HCT116 (cell line): ENCODE data around the gene GGACT. TPM values are rescaled to one million over a fixed set of nuclear protein-coding genes. Genes with fewer than 3 reads are reported as not detected.

Source experiments
- ATAC-seq: fragments of 200-7000 bp; cut with Tn5 transposase; 2 replicates; pipeline ENCODE4 v1.9.1; 2020; ENCODE audit warnings: mild to moderate bottlenecking, moderate library complexity
- BruUV-seq: library from RNA; stranded (reverse); fragments of 400-500 nt; replicated peaks from 2 replicates; lab custom pipeline; 2021; lab: Mats Ljungman, UMichigan
- CTCF ChIA-PET: fragments of 300-600 bp; sonication (Branson Sonifier 250); formaldehyde crosslinking; loops from one replicate; lab custom pipeline; 2021; ENCODE audit warnings: antibody characterized with exemption; lab: Charles Lee
- POLR2A ChIA-PET: fragments of 300-600, 350-600 bp; sonication (Branson Sonifier 250); formaldehyde crosslinking; loops from one replicate; lab custom pipeline; 2021; ENCODE audit warnings: antibody characterized with exemption; lab: Charles Lee
- RAD21 ChIA-PET, 2 experiments: fragments of 300-600 bp; sonication (Branson Sonifier 250); formaldehyde crosslinking; loops; one replicate each; lab custom pipeline; 2023; ENCODE audit warnings: low total read pairs in 2 of 2; ENCODE audit not compliant: uncharacterized antibody in 2 of 2, unreplicated experiment in 2 of 2, low non-redundant PET in 1 of 2; lab: Charles Lee
- DNase-seq: peaks from one replicate; pipeline ENCODE4 v3.0.0-alpha.2; 2010; ENCODE audit warnings: low read depth, low spot score
- H2AFZ ChIP-seq: fragments of 200-600 bp; shearing (Covaris generic), sonication (generic); 2 replicates; pipeline ENCODE4 v1.6.1; 2017; ENCODE audit warnings: low read depth, mixed run types, mixed read lengths, antibody characterized with exemption, low read length; ENCODE audit not compliant: poor library complexity, severe bottlenecking
- H3K27ac ChIP-seq: 2 replicates; pipeline ENCODE4 v1.5.1; 2012; ENCODE audit warnings: low read depth, low read length
- H3K27me3 ChIP-seq: fragments of 200-600 bp; sonication (generic); 2 replicates; pipeline ENCODE4 v1.6.1; 2016; ENCODE audit warnings: mixed run types, low read length, mixed read lengths; ENCODE audit not compliant: insufficient read depth
- H3K36me3 ChIP-seq, 2 experiments: fragments of 200-500 bp in 1 of 2; fragments of 200-600 bp in 1 of 2; sonication (Bioruptor generic) in 1 of 2; sonication (generic) in 1 of 2; 2 replicates each; pipeline versions ENCODE4 v1.5.1 to v1.6.1; 2014 to 2016; ENCODE audit warnings: low read length in 2 of 2, inconsistent platforms in 1 of 2, mixed read lengths in 1 of 2, mixed run types in 1 of 2; ENCODE audit not compliant: insufficient read depth in 2 of 2, control insufficient read depth in 1 of 2
- H3K4me1 ChIP-seq, 2 experiments: fragments of 200-600 bp in 1 of 2; sonication (generic) in 1 of 2; 2 replicates each; pipeline versions ENCODE4 v1.5.1 to v1.6.1; 2012 to 2017; ENCODE audit warnings: low read length in 2 of 2, inconsistent platforms in 1 of 2, mild to moderate bottlenecking in 1 of 2, mixed read lengths in 1 of 2, mixed run types in 1 of 2, moderate library complexity in 1 of 2; ENCODE audit not compliant: insufficient read depth in 2 of 2, control insufficient read depth in 1 of 2
- H3K4me2 ChIP-seq: fragments of 200-600 bp; sonication (generic); 2 replicates; pipeline ENCODE4 v1.6.1; 2017; ENCODE audit warnings: mixed run types, low read length, mixed read lengths
- H3K4me3 ChIP-seq, 2 experiments: fragments of 200-600 bp in 1 of 2; sonication (generic) in 1 of 2; replicated peaks in 1 of 2; 2 replicates each; pipeline ENCODE4 v1.5.1; 2011 to 2016; ENCODE audit warnings: low read length in 2 of 2, control low read depth in 1 of 2, low read depth in 1 of 2, mild to moderate bottlenecking in 1 of 2, mixed read lengths in 1 of 2, mixed run types in 1 of 2
- H3K79me2 ChIP-seq: fragments of 200-600 bp; sonication (generic); 2 replicates; pipeline ENCODE4 v1.6.1; 2017; ENCODE audit warnings: mild to moderate bottlenecking, mixed run types, low read length, moderate library complexity, mixed read lengths; ENCODE audit not compliant: insufficient read depth
- H3K9ac ChIP-seq: fragments of 200-600 bp; sonication (generic); 2 replicates; pipeline ENCODE4 v1.6.1; 2016; ENCODE audit warnings: low read length, mixed read lengths
- H3K9me2 ChIP-seq: fragments of 200-600 bp; sonication (generic), shearing (Covaris generic); 2 replicates; pipeline ENCODE4 v1.6.1; 2017; ENCODE audit warnings: mixed run types, mild to moderate bottlenecking, moderate library complexity; ENCODE audit not compliant: insufficient read depth
- H3K9me3 ChIP-seq, 2 experiments: fragments of 200-500 bp in 1 of 2; fragments of 200-600 bp in 1 of 2; sonication (Bioruptor generic) in 1 of 2; sonication (generic) in 1 of 2; 2 replicates each; pipeline ENCODE4 v1.6.1; 2014 to 2017; ENCODE audit warnings: low read length in 2 of 2, mixed read lengths in 2 of 2, inconsistent platforms in 1 of 2, low read depth in 1 of 2, mild to moderate bottlenecking in 1 of 2, mixed run types in 1 of 2, moderate library complexity in 1 of 2; ENCODE audit not compliant: control insufficient read depth in 1 of 2, insufficient read depth in 1 of 2
- H4K20me1 ChIP-seq: fragments of 200-600 bp; sonication (generic), shearing (Covaris generic); 2 replicates; pipeline ENCODE4 v1.6.1; 2017; ENCODE audit warnings: mixed run types, mild to moderate bottlenecking, moderate library complexity; ENCODE audit not compliant: insufficient read depth
- ATF3 ChIP-seq: IDR thresholded peaks from 2 replicates; pipeline ENCODE4 v1.6.1; 2012
- CBX3 ChIP-seq: IDR thresholded peaks from 2 replicates; pipeline ENCODE4 v1.6.1; 2012; ENCODE audit warnings: low read depth
- ELF1 ChIP-seq: IDR thresholded peaks from 2 replicates; pipeline ENCODE4 v1.6.1; 2012; ENCODE audit warnings: low read depth, borderline replicate concordance
- EZH2 ChIP-seq: fragments of 200-600 bp; sonication (generic); IDR thresholded peaks from 2 replicates; pipeline ENCODE4 v1.6.1; 2017; ENCODE audit warnings: antibody characterized with exemption, mixed run types
- EZH2phosphoT487 ChIP-seq: fragments of 200-600 bp; IDR thresholded peaks from 2 replicates; pipeline ENCODE4 v1.6.1; 2018; ENCODE audit warnings: antibody characterized with exemption, borderline replicate concordance
- POLR2AphosphoS5 ChIP-seq: IDR thresholded peaks from 2 replicates; pipeline ENCODE4 v1.6.1; 2011; ENCODE audit warnings: mild to moderate bottlenecking, low read depth, low read length, moderate library complexity
- RAD21 ChIP-seq: IDR thresholded peaks from 2 replicates; pipeline ENCODE4 v1.6.1; 2012; ENCODE audit warnings: low read depth, mild to moderate bottlenecking
- SIN3A ChIP-seq: IDR thresholded peaks from 2 replicates; pipeline ENCODE4 v1.6.1; 2012; ENCODE audit warnings: low read depth
- SP1 ChIP-seq: IDR thresholded peaks from 2 replicates; pipeline ENCODE4 v1.6.1; 2012; ENCODE audit warnings: low read depth
- SRF ChIP-seq: IDR thresholded peaks from 2 replicates; pipeline ENCODE4 v1.6.1; 2012; ENCODE audit warnings: low read depth
- TCF7L2 ChIP-seq: IDR thresholded peaks from 2 replicates; pipeline ENCODE4 v1.7.0; 2011; ENCODE audit warnings: borderline replicate concordance, inconsistent platforms; ENCODE audit not compliant: insufficient read depth, insufficient read length; ENCODE audit errors: extremely low read depth
- YY1 ChIP-seq: IDR thresholded peaks from 2 replicates; pipeline ENCODE4 v1.6.1; 2011; ENCODE audit warnings: low read length, low read depth, moderate library complexity, mild to moderate bottlenecking; ENCODE audit not compliant: insufficient replicate concordance; ENCODE audit errors: extremely low read depth
- ZFX ChIP-seq: fragments of 450-650 bp; IDR thresholded peaks from 2 replicates; pipeline ENCODE4 v1.6.1; 2017
- ZNF274 ChIP-seq: fragments of 200-500 bp; sonication (Bioruptor generic); IDR thresholded peaks from 2 replicates; pipeline ENCODE4 v1.6.1; 2014; ENCODE audit warnings: mild to moderate bottlenecking, low read depth, low read length, inconsistent platforms
- intact Hi-C: fragments of 100-400 bp; cut with micrococcal nuclease; formaldehyde crosslinking; loops from 2 replicates; pipeline ENCODE4 v1.10.0; 2022
- total RNA-seq: library from RNA; stranded (reverse); gene quantifications from one replicate; pipeline ENCODE4 v1.2.1, GENCODE V29; 2021; ENCODE audit not compliant: unreplicated experiment
- TF ChIP-seq, protein P1 (sequence below): IDR thresholded peaks from 2 replicates; pipeline ENCODE4 v1.6.1; 2011; ENCODE audit warnings: mild to moderate bottlenecking, low read length, moderate library complexity; ENCODE audit not compliant: insufficient replicate concordance; ENCODE audit errors: extremely low read depth
- TF ChIP-seq, protein P2 (sequence below): IDR thresholded peaks from 2 replicates; pipeline ENCODE4 v1.6.1; 2012
- TF ChIP-seq, protein P3 (sequence below): IDR thresholded peaks from 2 replicates; pipeline ENCODE4 v1.6.1; 2012; ENCODE audit warnings: low read depth

GGACT gene
- total RNA-seq, 1 experiment from 2014 or later = 5.0 TPM

- intact Hi-C loops = no loop called here
- Histone ChIP-seq H2AFZ (no peak overlapping the region), H3K9me3 (no peaks in the 10 kb centered on the region), H3K4me2 (no peak overlapping the region), H3K9me2 (no peaks in the 10 kb centered on the region), H4K20me1 (no peaks in the 10 kb centered on the region), H3K9ac (no peak overlapping the region), H3K4me3 (no peak overlapping the region), H3K27ac (no peak overlapping the region), H3K4me1 (peaks cover 0 to 7% of the 10 kb centered on the region in 2 experiments; a peak in 1 of 4 replicates), H3K27me3 (no peaks in the 10 kb centered on the region), H3K79me2 (no peaks in the 10 kb centered on the region), H3K36me3 (no peaks in the 10 kb centered on the region)
- CTCF ChIA-PET = no interaction called here
- TF ChIP-seq SRF = no peak
- no peak for TF ChIP-seq SIN3A
- TF ChIP-seq ZNF274 = no peak
- no peak for TF ChIP-seq ELF1
- TF ChIP-seq TCF7L2 = no peak
- no peak for TF ChIP-seq ATF3
- no peak for TF ChIP-seq EZH2
- TF ChIP-seq RAD21 = no peak
- no peak for TF ChIP-seq SP1
- TF ChIP-seq, protein P1, sequence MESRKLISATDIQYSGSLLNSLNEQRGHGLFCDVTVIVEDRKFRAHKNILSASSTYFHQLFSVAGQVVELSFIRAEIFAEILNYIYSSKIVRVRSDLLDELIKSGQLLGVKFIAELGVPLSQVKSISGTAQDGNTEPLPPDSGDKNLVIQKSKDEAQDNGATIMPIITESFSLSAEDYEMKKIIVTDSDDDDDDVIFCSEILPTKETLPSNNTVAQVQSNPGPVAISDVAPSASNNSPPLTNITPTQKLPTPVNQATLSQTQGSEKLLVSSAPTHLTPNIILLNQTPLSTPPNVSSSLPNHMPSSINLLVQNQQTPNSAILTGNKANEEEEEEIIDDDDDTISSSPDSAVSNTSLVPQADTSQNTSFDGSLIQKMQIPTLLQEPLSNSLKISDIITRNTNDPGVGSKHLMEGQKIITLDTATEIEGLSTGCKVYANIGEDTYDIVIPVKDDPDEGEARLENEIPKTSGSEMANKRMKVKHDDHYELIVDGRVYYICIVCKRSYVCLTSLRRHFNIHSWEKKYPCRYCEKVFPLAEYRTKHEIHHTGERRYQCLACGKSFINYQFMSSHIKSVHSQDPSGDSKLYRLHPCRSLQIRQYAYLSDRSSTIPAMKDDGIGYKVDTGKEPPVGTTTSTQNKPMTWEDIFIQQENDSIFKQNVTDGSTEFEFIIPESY = no peak
- no peak for TF ChIP-seq EZH2phosphoT487
- TF ChIP-seq POLR2AphosphoS5 = no peak
- no peak for TF ChIP-seq ZFX
- TF ChIP-seq, protein P2, sequence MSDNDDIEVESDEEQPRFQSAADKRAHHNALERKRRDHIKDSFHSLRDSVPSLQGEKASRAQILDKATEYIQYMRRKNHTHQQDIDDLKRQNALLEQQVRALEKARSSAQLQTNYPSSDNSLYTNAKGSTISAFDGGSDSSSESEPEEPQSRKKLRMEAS = no peak
- no peak for TF ChIP-seq YY1
- TF ChIP-seq, protein P3, sequence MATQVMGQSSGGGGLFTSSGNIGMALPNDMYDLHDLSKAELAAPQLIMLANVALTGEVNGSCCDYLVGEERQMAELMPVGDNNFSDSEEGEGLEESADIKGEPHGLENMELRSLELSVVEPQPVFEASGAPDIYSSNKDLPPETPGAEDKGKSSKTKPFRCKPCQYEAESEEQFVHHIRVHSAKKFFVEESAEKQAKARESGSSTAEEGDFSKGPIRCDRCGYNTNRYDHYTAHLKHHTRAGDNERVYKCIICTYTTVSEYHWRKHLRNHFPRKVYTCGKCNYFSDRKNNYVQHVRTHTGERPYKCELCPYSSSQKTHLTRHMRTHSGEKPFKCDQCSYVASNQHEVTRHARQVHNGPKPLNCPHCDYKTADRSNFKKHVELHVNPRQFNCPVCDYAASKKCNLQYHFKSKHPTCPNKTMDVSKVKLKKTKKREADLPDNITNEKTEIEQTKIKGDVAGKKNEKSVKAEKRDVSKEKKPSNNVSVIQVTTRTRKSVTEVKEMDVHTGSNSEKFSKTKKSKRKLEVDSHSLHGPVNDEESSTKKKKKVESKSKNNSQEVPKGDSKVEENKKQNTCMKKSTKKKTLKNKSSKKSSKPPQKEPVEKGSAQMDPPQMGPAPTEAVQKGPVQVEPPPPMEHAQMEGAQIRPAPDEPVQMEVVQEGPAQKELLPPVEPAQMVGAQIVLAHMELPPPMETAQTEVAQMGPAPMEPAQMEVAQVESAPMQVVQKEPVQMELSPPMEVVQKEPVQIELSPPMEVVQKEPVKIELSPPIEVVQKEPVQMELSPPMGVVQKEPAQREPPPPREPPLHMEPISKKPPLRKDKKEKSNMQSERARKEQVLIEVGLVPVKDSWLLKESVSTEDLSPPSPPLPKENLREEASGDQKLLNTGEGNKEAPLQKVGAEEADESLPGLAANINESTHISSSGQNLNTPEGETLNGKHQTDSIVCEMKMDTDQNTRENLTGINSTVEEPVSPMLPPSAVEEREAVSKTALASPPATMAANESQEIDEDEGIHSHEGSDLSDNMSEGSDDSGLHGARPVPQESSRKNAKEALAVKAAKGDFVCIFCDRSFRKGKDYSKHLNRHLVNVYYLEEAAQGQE = no peak
- TF ChIP-seq CBX3 = no peak
- BruUV-seq = no TSS peak
- ATAC-seq (no peak), DNase-seq (no peak)
- POLR2A ChIA-PET = no interaction called here
- RAD21 ChIA-PET = no interaction called here
Observed at GRCh38 chr13:100610391-100611347, 22.1 kb upstream of the GGACT start.
